ENCODE data around the gene FRRS1. TPM values are rescaled to one million over a fixed set of nuclear protein-coding genes. Genes with fewer than 3 reads are reported as not detected.
A peak's percentile ranks its signal among the peaks of the same experiment; 100 is the strongest.

Gene FRRS1
- total RNA-seq, 1 donor from 2014 or later = 4.3 TPM

- Mint-ChIP-seq H3K4me1 (ENCODE audit: unreplicated experiment) (peaks cover 45% of the 10 kb centered on the region), H3K9me3 (ENCODE audit: unreplicated experiment) (no peaks in the 10 kb centered on the region), H3K27ac (ENCODE audit: unreplicated experiment) (no peak overlapping the region), H3K27me3 (ENCODE audit: unreplicated experiment) (no peaks in the 10 kb centered on the region), H3K4me3 (ENCODE audit: unreplicated experiment) (no peak overlapping the region), H3K36me3 (ENCODE audit: unreplicated experiment) (no peaks in the 10 kb centered on the region)
- DNase-seq (ENCODE audit: extremely low spot score, unreplicated experiment) = no peak
- TF ChIP-seq CTCF (IDR thresholded peaks at IDR 0.05) = no peak
Observed at GRCh38 chr1:99676876-99677275, 89.6 kb downstream of the FRRS1 start.

GRCh38 chr1:99675994-99676393 lies 90.4 kb downstream of the FRRS1 start:
- no peaks in the 10 kb centered on the region for H3K9me3 Mint-ChIP-seq (ENCODE audit: unreplicated experiment)
- no peak overlapping the region for H3K27ac Mint-ChIP-seq (ENCODE audit: unreplicated experiment)
- H3K36me3 Mint-ChIP-seq (ENCODE audit: unreplicated experiment) = no peaks in the 10 kb centered on the region
- H3K27me3 Mint-ChIP-seq (ENCODE audit: unreplicated experiment) = no peaks in the 10 kb centered on the region
- TF ChIP-seq CTCF (IDR thresholded peaks at IDR 0.05) = no peak
- no peak for DNase-seq (ENCODE audit: extremely low spot score, unreplicated experiment)
- no peak overlapping the region for H3K4me3 Mint-ChIP-seq (ENCODE audit: unreplicated experiment)
- H3K4me1 Mint-ChIP-seq (ENCODE audit: unreplicated experiment) = peaks cover 43% of the 10 kb centered on the region

DNA sequence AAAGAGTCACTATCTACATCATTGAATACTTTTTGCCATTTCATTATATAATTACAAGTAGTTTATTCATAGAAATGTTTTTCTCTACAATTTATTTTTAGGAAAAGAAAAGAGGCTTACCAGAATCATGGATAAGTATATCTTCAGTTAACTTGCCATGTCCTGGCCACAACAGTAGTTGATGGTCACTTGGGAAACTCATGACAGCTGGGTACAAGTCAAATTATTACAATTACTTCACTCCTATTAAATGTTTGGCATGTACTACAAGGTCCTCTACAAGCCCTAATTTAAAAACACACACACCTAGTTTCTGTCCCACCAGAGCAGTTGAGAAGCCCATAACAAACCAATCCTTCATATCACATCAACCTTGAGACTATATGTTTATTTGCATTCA lies 91.1 kb downstream of the FRRS1 start:
- no peak for TF ChIP-seq CTCF (IDR thresholded peaks at IDR 0.05)
- Mint-ChIP-seq H3K27me3 (ENCODE audit: unreplicated experiment) (no peaks in the 10 kb centered on the region), H3K27ac (ENCODE audit: unreplicated experiment) (no peak overlapping the region), H3K4me3 (ENCODE audit: unreplicated experiment) (no peak overlapping the region), H3K36me3 (ENCODE audit: unreplicated experiment) (no peaks in the 10 kb centered on the region), H3K4me1 (ENCODE audit: unreplicated experiment) (peaks cover 44% of the 10 kb centered on the region), H3K9me3 (ENCODE audit: unreplicated experiment) (no peaks in the 10 kb centered on the region)
- DNase-seq (ENCODE audit: extremely low spot score, unreplicated experiment) = no peak

DNA sequence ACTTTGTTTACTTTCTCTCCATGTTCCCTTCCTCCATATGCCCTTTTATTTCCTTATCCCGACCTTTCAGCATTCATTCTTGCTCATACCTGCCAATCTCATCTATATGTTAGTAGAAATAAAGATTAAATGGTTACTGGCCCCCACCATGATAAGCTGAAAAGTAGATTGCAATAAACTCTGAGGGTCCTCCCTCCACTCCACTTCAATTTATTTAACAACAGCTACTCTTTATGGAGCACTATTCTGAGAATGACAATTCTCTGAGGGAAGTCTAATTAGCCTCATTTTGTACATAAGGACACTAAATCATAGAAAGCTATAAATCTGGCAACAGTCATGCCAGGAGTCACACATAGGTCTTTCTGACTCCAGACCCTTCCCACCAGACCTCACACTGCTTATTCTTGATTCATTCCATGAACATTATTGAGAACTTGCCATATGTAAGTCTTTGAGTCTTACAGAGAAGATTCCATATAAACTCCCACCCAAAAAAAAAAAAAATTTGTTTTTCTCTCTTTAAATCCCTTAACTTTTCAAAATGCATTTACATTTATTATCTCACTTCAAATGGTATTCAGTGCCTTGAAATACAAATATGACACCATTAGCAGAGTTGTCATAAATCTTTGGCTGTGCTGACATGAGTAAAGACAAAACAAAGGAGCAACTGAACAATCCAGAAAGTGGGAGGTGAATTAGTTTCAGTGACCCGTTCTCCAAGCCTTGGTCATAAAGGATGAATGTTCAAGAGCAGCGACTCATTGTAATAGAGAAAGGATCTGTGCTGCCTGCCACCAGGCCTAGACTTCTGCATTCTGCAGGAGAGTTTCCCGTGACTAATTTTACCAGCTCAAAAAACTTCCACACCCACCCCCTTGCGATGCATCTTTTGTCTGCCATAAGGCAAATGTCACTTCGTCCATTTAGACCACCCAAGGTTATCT lies 92.0 kb downstream of the FRRS1 start:
- Mint-ChIP-seq H3K27me3 (ENCODE audit: unreplicated experiment) (no peaks in the 10 kb centered on the region), H3K27ac (ENCODE audit: unreplicated experiment) (peak overlapping the region; percentile 3), H3K9me3 (ENCODE audit: unreplicated experiment) (no peaks in the 10 kb centered on the region), H3K4me1 (ENCODE audit: unreplicated experiment) (peaks cover 35% of the 10 kb centered on the region), H3K4me3 (ENCODE audit: unreplicated experiment) (no peak overlapping the region), H3K36me3 (ENCODE audit: unreplicated experiment) (no peaks in the 10 kb centered on the region)
- no peak for TF ChIP-seq CTCF (IDR thresholded peaks at IDR 0.05)
- no peak for DNase-seq (ENCODE audit: extremely low spot score, unreplicated experiment)

GRCh38 chr1:99673315-99673714 lies 93.1 kb downstream of the FRRS1 start:
- no peaks in the 10 kb centered on the region for H3K36me3 Mint-ChIP-seq (ENCODE audit: unreplicated experiment)
- peaks cover 31% of the 10 kb centered on the region for H3K4me1 Mint-ChIP-seq (ENCODE audit: unreplicated experiment)
- no peaks in the 10 kb centered on the region for H3K9me3 Mint-ChIP-seq (ENCODE audit: unreplicated experiment)
- H3K4me3 Mint-ChIP-seq (ENCODE audit: unreplicated experiment) = no peak overlapping the region
- no peak for DNase-seq (ENCODE audit: extremely low spot score, unreplicated experiment)
- H3K27me3 Mint-ChIP-seq (ENCODE audit: unreplicated experiment) = no peaks in the 10 kb centered on the region
- no peak for TF ChIP-seq CTCF (IDR thresholded peaks at IDR 0.05)
- peak overlapping the region; percentile 76 for H3K27ac Mint-ChIP-seq (ENCODE audit: unreplicated experiment)
